Neural cell (in vitro differentiated cells): ENCODE data around the gene BBS12.

Source experiments
- CTCF ChIP-seq: fragments of 450-650 bp; IDR thresholded peaks from 2 replicates; pipeline ENCODE4 v1.5.1; 2014; ENCODE audit warnings: antibody characterized with exemption, mild to moderate bottlenecking, moderate library complexity; ENCODE audit not compliant: poor library complexity, severe bottlenecking
- EP300 ChIP-seq: fragments of 450-650 bp; conservative IDR thresholded peaks from 2 replicates; pipeline ENCODE4 v1.6.1; 2014; ENCODE audit warnings: antibody characterized with exemption, mild to moderate bottlenecking, moderate library complexity; ENCODE audit not compliant: poor library complexity, severe bottlenecking

DNA sequence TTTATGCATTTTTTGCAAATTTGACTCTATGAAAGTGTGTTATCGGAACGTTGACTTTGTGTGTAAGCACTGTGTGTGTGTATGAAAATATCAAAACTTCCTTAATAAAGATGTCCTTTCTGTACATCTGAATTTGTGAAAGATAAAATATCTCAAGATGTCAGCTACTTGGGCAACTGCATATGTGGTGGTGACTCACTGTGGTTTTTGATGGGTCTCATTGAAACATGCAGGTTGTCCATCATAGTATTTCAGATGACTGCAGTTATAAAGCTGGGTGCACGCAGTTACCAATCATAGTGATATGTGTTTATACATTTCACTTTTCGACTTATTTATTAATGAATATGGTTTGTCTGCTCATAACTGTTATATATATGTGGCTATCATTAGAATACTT is 19.7 kb upstream of the BBS12 start:
- TF ChIP-seq CTCF: no peak
- no peak for TF ChIP-seq EP300
